Stimulated activated CD4-positive, alpha-beta T cell treated with anti-CD3 and anti-CD28 coated beads, Interleukin-15, amount 100 ng/mL, for 48 hours (primary cell): ENCODE results near the gene TSGA10IP.

Experiments
- DNase-seq, 2 donors: peaks; one replicate each; pipeline ENCODE4 v3.0.0-alpha.2; 2020; ENCODE audit warnings: low read depth in 2 of 2

Gene TSGA10IP

DNA sequence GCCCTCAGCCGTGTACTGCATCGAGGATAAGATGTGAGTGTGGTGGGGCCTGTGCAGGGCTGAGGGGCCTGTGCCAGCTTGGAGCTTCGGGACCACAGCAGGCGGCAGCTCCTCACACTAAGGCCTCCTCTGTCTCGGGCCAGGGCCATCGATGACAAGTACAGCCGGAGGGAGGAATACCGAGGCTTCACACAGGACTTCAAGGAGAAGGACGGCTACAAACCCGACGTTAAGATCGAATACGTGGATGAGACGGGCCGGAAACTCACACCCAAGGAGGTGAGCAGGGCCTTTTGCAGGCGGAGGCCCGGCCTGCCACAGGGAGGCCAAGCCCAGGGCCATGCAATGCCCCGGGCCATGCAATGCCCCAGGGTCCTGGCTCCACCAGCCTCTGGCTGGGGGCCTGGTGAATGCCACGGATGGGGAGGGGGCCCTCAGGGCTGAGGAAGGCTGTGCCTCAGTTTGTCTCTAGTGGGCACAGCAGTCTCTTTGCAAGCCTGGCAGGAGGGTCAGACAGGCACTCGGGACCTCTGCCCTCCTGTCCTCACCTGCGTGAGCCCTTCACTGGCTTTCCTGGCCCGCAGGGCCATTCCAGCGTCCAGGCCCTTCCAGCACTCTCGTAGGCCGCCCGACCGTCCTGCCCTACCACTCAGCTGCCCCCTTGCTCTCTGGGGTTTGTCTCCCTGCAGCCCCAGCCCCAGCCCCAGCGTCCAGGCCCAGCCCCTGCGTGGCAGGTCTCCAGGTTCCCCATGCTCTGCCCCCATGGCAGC is 32.5 kb downstream of the TSGA10IP start:
- DNase-seq = no peak

GRCh38 chr11:65978391-65979238 is 33.3 kb downstream of the TSGA10IP start:
- no peak for DNase-seq

GRCh38 chr11:65979261-65979759 is 34.0 kb downstream of the TSGA10IP start:
- DNase-seq = no peak

DNA sequence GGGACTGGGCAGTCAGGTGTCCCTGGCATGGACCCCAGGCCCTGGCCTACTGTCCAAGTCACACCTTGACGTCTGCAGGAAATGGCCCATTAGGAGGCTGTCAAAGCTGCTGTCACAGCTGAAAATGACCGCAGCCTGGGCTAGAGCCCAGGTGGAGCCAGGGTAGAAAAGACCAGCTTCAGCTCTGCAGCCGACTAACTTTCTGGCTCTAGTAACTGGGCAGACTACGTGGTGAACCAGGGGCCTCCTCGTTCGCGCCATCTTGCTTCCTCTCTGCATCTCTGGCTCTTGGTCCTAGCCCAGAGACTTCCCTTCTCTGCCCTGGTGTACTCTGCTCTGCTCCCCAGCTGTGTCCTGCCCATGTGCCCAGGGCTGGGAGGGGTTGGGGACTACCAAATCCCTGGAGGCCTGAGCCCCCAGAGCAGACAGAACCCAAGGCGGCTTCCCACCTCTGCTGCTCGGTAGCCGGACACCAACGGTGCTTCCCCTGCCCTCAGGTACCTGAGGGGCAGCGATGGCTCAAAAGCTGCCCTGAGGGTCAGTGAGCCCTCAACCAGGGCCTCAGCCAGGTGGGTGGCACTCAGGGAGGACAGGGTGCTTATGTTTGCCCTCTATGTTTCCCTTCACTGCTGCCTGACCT is 35.9 kb downstream of the TSGA10IP start:
- DNase-seq = no peak

GRCh38 chr11:65981972-65982823 is 36.9 kb downstream of the TSGA10IP start:
- no peak for DNase-seq

GRCh38 chr11:65982824-65983588 is 37.7 kb downstream of the TSGA10IP start:
- DNase-seq = no peak

- DNase-seq = no peak
Observed at GRCh38 chr11:65983589-65983987, 38.3 kb downstream of the TSGA10IP start.

DNA sequence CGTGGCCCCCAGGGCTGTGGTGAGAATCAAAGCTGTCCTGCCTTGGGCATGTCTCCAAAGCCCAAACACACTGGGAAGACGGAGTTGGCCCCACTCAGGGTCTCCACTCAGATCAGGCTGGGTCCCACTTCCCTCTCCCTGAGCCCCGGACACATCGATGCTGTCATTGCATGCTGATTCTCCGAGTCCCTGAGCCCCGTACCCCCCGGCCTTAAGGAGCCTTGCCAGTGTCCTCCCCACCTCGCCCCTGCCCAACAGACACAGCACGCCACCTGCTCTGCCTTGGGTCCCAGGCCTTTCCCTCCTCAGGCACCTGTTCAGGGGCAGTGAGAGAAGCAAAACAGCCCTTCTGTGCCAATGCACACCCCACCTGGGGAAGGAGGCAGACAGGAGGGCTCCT is 42.1 kb downstream of the TSGA10IP start:
- no peak for DNase-seq

GRCh38 chr11:65988791-65989592 is 43.7 kb downstream of the TSGA10IP start:
- peak; percentile 83 to 88 for DNase-seq

DNA sequence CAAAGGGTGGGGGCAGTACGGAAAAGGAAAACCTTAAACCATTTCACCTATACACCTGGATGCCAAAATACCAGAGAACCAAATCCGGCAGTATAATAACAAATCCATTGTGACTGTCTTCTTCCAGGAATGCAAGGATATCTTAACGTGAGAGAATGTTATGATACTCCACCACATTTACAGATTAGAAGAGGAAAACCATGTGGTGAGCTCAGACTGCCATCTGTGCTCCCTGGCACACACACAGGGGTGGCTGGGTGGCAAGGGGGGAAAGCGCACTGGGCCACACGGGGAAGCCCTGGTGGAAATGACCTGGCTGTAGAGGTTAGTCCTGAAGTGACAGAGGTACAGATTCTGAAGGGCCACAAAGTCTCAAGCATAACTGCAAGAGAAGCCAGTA is 46.8 kb downstream of the TSGA10IP start:
- no peak for DNase-seq

DNA sequence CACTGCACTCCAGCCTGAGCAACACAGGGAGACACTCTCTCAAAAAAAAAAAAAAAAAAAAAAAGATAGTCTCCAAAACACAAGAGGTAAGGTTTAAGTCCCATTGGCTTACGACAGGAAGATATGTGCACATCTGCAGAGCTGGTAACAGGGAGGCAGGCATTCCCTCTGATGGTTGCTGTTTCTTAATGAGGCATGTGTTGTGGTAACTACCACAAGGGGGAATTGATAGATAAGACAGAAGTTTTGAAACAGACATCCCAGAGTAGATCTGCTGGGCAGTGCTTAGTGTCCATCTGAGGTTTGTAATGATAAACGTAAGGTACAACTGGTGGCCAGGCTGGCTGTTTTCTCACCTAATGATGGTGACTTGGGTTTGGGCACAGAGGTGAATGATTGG is 52.0 kb downstream of the TSGA10IP start:
- DNase-seq = no peak

- DNase-seq = peak; percentile 91 to 93
Observed at GRCh38 chr11:66001942-66002647, 56.8 kb downstream of the TSGA10IP start, which contains the start of the genes BANF1 and EIF1AD. TSS of gene BANF1 (plus strand) at chr11:66002503. CDS start at chr11:66003251, 748 bp downstream. TSS of gene EIF1AD (minus strand) at chr11:66002157. CDS start at chr11:66000389, 1,768 bp downstream.

DNA sequence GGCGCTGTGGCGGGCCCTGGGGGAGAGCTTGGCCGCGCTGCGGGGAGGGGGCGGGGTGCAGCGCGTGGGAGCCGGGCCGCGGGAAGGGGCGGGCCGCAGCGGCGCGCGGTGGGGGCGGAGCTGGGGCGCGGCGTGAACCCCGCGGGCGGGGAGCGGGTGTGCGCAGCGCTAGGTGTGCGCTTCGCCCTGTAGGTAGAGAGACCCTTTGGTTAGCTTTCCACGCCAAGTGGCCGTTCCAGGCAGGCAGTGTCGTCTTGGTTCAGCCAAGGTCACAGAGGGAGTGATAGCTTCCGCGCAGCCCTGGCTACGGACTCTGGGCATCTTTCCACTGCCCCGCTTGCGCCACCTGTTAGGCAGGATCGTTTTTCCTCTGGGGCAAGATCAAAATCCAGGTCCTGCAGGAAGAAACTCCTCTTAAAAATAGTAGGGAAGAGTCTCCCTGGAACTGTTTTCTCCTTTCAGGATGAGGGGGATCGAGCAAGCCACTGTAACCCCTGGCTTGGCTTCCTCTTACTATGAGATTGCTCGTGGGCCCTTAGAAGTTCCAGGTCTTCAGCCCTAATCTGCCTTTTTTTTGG is 57.5 kb downstream of the TSGA10IP start:
- no peak for DNase-seq

DNA sequence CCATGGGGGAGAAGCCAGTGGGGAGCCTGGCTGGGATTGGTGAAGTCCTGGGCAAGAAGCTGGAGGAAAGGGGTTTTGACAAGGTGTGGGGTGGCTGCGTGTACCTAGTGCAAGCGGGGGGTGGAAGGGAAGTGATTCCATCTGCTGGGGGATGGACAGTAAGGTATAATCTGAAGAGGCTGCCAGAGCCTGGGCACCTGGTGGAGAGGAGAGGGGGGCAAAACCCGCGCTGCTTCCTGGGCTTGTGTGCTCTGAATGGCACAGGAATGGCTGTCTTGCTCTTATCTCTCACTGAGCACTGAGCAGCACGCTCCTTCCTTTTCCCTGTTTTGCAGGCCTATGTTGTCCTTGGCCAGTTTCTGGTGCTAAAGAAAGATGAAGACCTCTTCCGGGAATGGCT is 58.0 kb downstream of the TSGA10IP start:
- no peak for DNase-seq

GRCh38 chr11:66004186-66004585 is 58.9 kb downstream of the TSGA10IP start:
- no peak for DNase-seq

DNA sequence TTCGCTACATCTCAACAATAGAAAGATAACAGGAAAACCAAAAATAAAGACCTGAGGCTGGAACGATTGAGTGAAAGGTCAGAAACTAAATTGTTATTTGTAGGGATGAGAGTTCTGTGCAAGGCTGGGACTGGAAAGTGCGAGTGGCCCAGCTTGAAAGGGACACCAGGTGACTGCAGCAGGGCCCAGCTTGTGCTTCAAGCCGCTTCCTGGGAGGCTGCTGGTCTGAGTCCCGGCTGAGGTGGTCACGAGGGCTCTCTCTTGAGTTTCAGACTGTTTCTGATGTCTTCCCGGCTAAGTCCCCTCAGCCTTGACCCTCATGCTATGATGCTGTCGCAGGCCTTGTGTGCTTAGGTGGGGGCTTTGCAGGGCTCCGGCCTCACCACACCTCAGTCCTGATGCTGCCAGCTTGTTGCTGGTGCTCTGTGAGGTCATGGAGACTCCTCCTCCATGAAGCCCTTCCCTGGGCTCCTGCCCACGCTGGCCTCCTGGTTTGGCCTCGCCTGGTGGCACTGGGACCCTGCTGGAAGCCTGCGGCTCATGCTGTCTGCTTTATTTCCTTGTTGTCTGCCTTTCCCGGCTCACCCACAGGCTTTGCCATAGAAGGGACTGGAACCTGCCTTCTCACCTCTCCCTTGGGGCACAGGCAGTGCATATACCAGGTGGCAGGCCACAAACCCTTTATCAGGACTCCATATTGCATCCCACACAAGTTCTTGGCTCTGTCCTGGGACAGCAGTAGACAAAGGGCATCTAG is 61.0 kb downstream of the TSGA10IP start:
- DNase-seq = no peak

DNA sequence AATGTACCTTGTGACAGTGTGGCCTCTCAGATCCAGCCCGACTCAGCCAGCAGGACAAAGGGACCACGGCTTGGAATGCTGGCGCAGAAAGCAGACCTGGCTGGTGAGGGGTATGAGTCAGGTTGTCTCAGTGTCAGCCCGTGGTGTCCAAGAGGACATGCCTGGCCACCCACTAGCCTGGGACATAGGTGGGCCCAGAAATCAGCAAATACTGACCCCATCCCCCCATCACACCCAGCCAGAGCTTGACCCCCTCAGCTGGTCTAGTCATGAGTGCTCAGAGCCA is 61.6 kb downstream of the TSGA10IP start:
- no peak for DNase-seq

GRCh38 chr11:66007201-66007634 is 61.9 kb downstream of the TSGA10IP start:
- DNase-seq = no peak
